Endothelial cell (in vitro differentiated cells): ENCODE measurements around the gene VIPR2. TPM values are rescaled to one million over a fixed set of nuclear protein-coding genes. Genes with fewer than 3 reads are reported as not detected.

Source experiments
- DNase-seq: peaks from one replicate; pipeline ENCODE4 v3.0.0; 2021; ENCODE audit warnings: low spot score
- H3K27ac Mint-ChIP-seq: one replicate; pipeline ENCODE4 v1.8.0; 2021; ENCODE audit warnings: mixed read lengths, inconsistent platforms; ENCODE audit not compliant: unreplicated experiment
- H3K27me3 Mint-ChIP-seq: one replicate; pipeline ENCODE4 v1.8.0; 2021; ENCODE audit warnings: mild to moderate bottlenecking, moderate library complexity, mixed read lengths, inconsistent platforms; ENCODE audit not compliant: unreplicated experiment
- H3K36me3 Mint-ChIP-seq: one replicate; pipeline ENCODE4 v1.8.0; 2021; ENCODE audit warnings: mild to moderate bottlenecking, low read depth, mixed read lengths, inconsistent platforms; ENCODE audit not compliant: unreplicated experiment
- H3K4me1 Mint-ChIP-seq: one replicate; pipeline ENCODE4 v1.8.0; 2021; ENCODE audit warnings: mild to moderate bottlenecking, mixed read lengths, inconsistent platforms; ENCODE audit not compliant: unreplicated experiment
- H3K4me3 Mint-ChIP-seq: one replicate; pipeline ENCODE4 v1.8.0; 2021; ENCODE audit warnings: mild to moderate bottlenecking, mixed read lengths, inconsistent platforms; ENCODE audit not compliant: unreplicated experiment
- H3K9me3 Mint-ChIP-seq: one replicate; pipeline ENCODE4 v1.8.0; 2021; ENCODE audit warnings: mixed read lengths, inconsistent platforms; ENCODE audit not compliant: unreplicated experiment
- CTCF ChIP-seq: fragments of 200-600 bp; sonication (generic); IDR thresholded peaks from one replicate; pipeline ENCODE4 v1.5.0; 2021; ENCODE audit warnings: antibody characterized with exemption; ENCODE audit not compliant: unreplicated experiment
- total RNA-seq: library from RNA; stranded (reverse); fragmentation: NEBNext Ultra II Directional; extraction: Animal tissue kit (Norgen Biotek cat#: 25700); gene quantifications from one replicate; pipeline ENCODE4 v1.2.1, GENCODE V29; 2021; ENCODE audit not compliant: unreplicated experiment

Gene VIPR2
- total RNA-seq, 1 donor from 2014 or later = 2.4 TPM

GRCh38 chr7:159066816-159067575 is 77.7 kb downstream of the VIPR2 start:
- H3K27me3 Mint-ChIP-seq = peaks cover 4% of the 10 kb centered on the region
- peaks cover 16% of the 10 kb centered on the region for H3K36me3 Mint-ChIP-seq
- no peak for DNase-seq
- H3K4me1 Mint-ChIP-seq = peaks cover 12% of the 10 kb centered on the region
- no peaks in the 10 kb centered on the region for H3K9me3 Mint-ChIP-seq
- H3K27ac Mint-ChIP-seq = no peak overlapping the region
- no peak overlapping the region for H3K4me3 Mint-ChIP-seq
- no peak for TF ChIP-seq CTCF

- TF ChIP-seq CTCF = no peak
- no peak overlapping the region for H3K4me3 Mint-ChIP-seq
- H3K27ac Mint-ChIP-seq = no peak overlapping the region
- DNase-seq = no peak
- peaks cover 16% of the 10 kb centered on the region for H3K36me3 Mint-ChIP-seq
- H3K27me3 Mint-ChIP-seq = peaks cover 4% of the 10 kb centered on the region
- peaks cover 12% of the 10 kb centered on the region for H3K4me1 Mint-ChIP-seq
- H3K9me3 Mint-ChIP-seq = no peaks in the 10 kb centered on the region
Measured at GRCh38 chr7:159065852-159066480, 78.7 kb downstream of the VIPR2 start.

- DNase-seq = no peak
- TF ChIP-seq CTCF = no peak
- Mint-ChIP-seq H3K27ac (no peak overlapping the region), H3K9me3 (no peaks in the 10 kb centered on the region), H3K36me3 (peaks cover 16% of the 10 kb centered on the region), H3K27me3 (peaks cover 4% of the 10 kb centered on the region), H3K4me1 (peaks cover 7% of the 10 kb centered on the region), H3K4me3 (no peak overlapping the region)
Measured at GRCh38 chr7:159064816-159065510, 79.7 kb downstream of the VIPR2 start.

GRCh38 chr7:159064121-159064815 is 80.4 kb downstream of the VIPR2 start:
- no peak overlapping the region for H3K27ac Mint-ChIP-seq
- peaks cover 16% of the 10 kb centered on the region for H3K36me3 Mint-ChIP-seq
- no peaks in the 10 kb centered on the region for H3K9me3 Mint-ChIP-seq
- DNase-seq = no peak
- TF ChIP-seq CTCF = no peak
- no peak overlapping the region for H3K4me3 Mint-ChIP-seq
- peaks cover 2% of the 10 kb centered on the region for H3K27me3 Mint-ChIP-seq
- H3K4me1 Mint-ChIP-seq = peaks cover 2% of the 10 kb centered on the region
